ENCODE data around the gene CTSO. TPM values are rescaled to one million over a fixed set of nuclear protein-coding genes. Genes with fewer than 3 reads are reported as not detected.

Gene CTSO
- total and polyA plus RNA-seq, 2 of the 8 experiments (the other 6 are each of a cell fraction or from before 2014, with no cell fraction given), result 0.39 to 0.41 TPM

- no peak for TF ChIP-seq CHD7 (IDR thresholded peaks at IDR 0.05; ENCODE audit: insufficient replicate concordance, low read length)
- TF ChIP-seq CHD1 (IDR thresholded peaks at IDR 0.05; ENCODE audit: low read depth, low read length), result no peak
- TF ChIP-seq KDM5A (IDR thresholded peaks at IDR 0.05; ENCODE audit: low read length), result no peak
- TF ChIP-seq TAF1 (IDR thresholded peaks at IDR 0.05; ENCODE audit: low read depth, low read length), result no peak
- TF ChIP-seq ASH2L (IDR thresholded peaks at IDR 0.05; ENCODE audit: low read length), result no peak
- TF ChIP-seq E2F6 (IDR thresholded peaks at IDR 0.05), result no peak
- no peak for TF ChIP-seq SIN3A (conservative IDR thresholded peaks at IDR 0.05 in 1 of 2, IDR thresholded peaks at IDR 0.05 in 1 of 2; ENCODE audit: low read depth in 1 of 2, low read length in 2 of 2)
- TF ChIP-seq SRF (IDR thresholded peaks at IDR 0.05; ENCODE audit: low read depth, low read length), result no peak
- no peak for TF ChIP-seq EZH2 (IDR thresholded peaks at IDR 0.05; ENCODE audit: low read depth, low read length, severe bottlenecking)
- TF ChIP-seq KDM1A (IDR thresholded peaks at IDR 0.05; ENCODE audit: borderline replicate concordance, low read length), result no peak
These were observed 30.6 kb upstream of the CTSO start (continued) for GRCh38 chr4:155984106-155984797.
